Measurements from ENCODE around the gene FBXL7.

DNA sequence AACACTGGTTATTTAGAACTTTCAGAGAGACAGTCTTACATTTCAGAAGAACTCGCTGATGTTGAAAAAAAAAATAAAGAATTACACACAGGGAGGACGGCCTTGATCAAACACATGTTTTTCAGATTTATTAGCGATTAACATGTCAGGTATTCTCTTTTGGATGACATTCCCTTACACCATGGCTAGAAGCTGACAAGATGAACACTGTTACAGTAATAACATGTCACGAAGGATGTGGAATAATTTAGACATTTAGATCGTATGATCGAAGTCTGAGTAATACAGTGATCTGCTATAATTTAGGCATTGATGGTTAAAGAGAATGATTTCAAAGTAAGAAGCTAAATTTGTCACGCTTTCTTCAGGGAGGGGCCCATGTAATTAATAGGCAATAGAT lies 24.6 kb upstream of the FBXL7 start:
- TF ChIP-seq, protein P1, sequence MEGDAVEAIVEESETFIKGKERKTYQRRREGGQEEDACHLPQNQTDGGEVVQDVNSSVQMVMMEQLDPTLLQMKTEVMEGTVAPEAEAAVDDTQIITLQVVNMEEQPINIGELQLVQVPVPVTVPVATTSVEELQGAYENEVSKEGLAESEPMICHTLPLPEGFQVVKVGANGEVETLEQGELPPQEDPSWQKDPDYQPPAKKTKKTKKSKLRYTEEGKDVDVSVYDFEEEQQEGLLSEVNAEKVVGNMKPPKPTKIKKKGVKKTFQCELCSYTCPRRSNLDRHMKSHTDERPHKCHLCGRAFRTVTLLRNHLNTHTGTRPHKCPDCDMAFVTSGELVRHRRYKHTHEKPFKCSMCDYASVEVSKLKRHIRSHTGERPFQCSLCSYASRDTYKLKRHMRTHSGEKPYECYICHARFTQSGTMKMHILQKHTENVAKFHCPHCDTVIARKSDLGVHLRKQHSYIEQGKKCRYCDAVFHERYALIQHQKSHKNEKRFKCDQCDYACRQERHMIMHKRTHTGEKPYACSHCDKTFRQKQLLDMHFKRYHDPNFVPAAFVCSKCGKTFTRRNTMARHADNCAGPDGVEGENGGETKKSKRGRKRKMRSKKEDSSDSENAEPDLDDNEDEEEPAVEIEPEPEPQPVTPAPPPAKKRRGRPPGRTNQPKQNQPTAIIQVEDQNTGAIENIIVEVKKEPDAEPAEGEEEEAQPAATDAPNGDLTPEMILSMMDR (IDR thresholded peaks at IDR 0.05 in 8 of 11, conservative IDR thresholded peaks at IDR 0.05 in 3 of 11) = no peak
- TF ChIP-seq POLR2AphosphoS5 (IDR thresholded peaks at IDR 0.05) = no peak

Measured in spleen (tissue), 7 donors.